Activated effector memory CD4-positive, alpha-beta T cell treated with anti-CD3 and anti-CD28 coated beads, Interleukin-2, amount 50 U/mL, for 16 hours (primary cell): Measurements from ENCODE around the gene STRA6.

Source experiments
- DNase-seq: peaks from one replicate; pipeline ENCODE4 v3.0.0-alpha.2; 2020

STRA6 gene

GRCh38 chr15:74206801-74207281, 4.3 kb upstream of the STRA6 start:
- no peak for DNase-seq

- no peak for DNase-seq
Observed at GRCh38 chr15:74205582-74205947, 3.0 kb upstream of the STRA6 start.

- DNase-seq = no peak
Observed at GRCh38 chr15:74203914-74204431, 1.4 kb upstream of the STRA6 start.

- DNase-seq = no peak
Observed at GRCh38 chr15:74201710-74202420, 722 bp downstream of the STRA6 start.

- DNase-seq = no peak
Observed at GRCh38 chr15:74200871-74201419, 1.6 kb downstream of the STRA6 start.

- DNase-seq = no peak
Observed at GRCh38 chr15:74200412-74200815, 2.2 kb downstream of the STRA6 start.

GRCh38 chr15:74199297-74199652, 3.3 kb downstream of the STRA6 start:
- no peak for DNase-seq

- DNase-seq = no peak
Observed at GRCh38 chr15:74197176-74197965, 5.2 kb downstream of the STRA6 start.

GRCh38 chr15:74196175-74196574, 6.4 kb downstream of the STRA6 start:
- no peak for DNase-seq

GRCh38 chr15:74194572-74195559, 7.7 kb downstream of the STRA6 start:
- no peak for DNase-seq

GRCh38 chr15:74193905-74194304, 8.7 kb downstream of the STRA6 start:
- DNase-seq = no peak

GRCh38 chr15:74193299-74193718, 9.3 kb downstream of the STRA6 start:
- DNase-seq = no peak

GRCh38 chr15:74192751-74193150, 9.8 kb downstream of the STRA6 start:
- DNase-seq = no peak

GRCh38 chr15:74191798-74192197, 10.8 kb downstream of the STRA6 start:
- DNase-seq = no peak

GRCh38 chr15:74188216-74188615, 14.4 kb downstream of the STRA6 start:
- no peak for DNase-seq

GRCh38 chr15:74185710-74186348, 16.8 kb downstream of the STRA6 start:
- no peak for DNase-seq

GRCh38 chr15:74184582-74185091, 17.9 kb downstream of the STRA6 start:
- DNase-seq = no peak

GRCh38 chr15:74182131-74182530, 20.5 kb downstream of the STRA6 start:
- DNase-seq = no peak

GRCh38 chr15:74180881-74181602, 21.5 kb downstream of the STRA6 start:
- no peak for DNase-seq

GRCh38 chr15:74179983-74180880, 22.4 kb downstream of the STRA6 start:
- DNase-seq = no peak
